ENCODE measurements around the gene IL4.

DNA sequence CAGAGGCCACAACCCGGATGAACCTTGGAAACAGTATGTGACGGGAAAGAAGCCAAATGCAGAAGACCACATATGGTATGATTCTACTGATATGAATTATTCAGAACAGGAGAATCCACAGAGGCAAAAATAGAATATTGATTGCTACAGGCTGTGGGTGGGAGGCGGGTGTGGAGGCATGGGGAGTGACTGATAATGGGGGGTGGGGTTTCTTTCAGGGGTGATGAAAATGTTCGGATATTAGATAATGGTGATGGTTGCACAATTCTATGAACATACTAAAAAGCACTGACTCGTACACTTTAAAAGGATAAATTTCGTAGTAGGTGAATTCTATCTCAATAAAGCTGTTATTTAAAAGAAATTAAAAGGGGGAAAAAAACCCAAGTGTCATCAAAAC, 10.7 kb downstream of the IL4 start:
- TF ChIP-seq, protein P1, sequence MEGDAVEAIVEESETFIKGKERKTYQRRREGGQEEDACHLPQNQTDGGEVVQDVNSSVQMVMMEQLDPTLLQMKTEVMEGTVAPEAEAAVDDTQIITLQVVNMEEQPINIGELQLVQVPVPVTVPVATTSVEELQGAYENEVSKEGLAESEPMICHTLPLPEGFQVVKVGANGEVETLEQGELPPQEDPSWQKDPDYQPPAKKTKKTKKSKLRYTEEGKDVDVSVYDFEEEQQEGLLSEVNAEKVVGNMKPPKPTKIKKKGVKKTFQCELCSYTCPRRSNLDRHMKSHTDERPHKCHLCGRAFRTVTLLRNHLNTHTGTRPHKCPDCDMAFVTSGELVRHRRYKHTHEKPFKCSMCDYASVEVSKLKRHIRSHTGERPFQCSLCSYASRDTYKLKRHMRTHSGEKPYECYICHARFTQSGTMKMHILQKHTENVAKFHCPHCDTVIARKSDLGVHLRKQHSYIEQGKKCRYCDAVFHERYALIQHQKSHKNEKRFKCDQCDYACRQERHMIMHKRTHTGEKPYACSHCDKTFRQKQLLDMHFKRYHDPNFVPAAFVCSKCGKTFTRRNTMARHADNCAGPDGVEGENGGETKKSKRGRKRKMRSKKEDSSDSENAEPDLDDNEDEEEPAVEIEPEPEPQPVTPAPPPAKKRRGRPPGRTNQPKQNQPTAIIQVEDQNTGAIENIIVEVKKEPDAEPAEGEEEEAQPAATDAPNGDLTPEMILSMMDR (IDR thresholded peaks at IDR 0.05): no peak
- no peak for TF ChIP-seq EP300 (IDR thresholded peaks at IDR 0.05)
